Activated naive CD8-positive, alpha-beta T cell treated with anti-CD3 and anti-CD28 coated beads for 36 hours (primary cell): ENCODE data around the gene B4GALT2. TPM values are rescaled to one million over a fixed set of nuclear protein-coding genes. Genes with fewer than 3 reads are reported as not detected.

Experiments used
- DNase-seq: peaks from one replicate; pipeline ENCODE4 v3.0.0; 2021
- H3K27ac Mint-ChIP-seq: one replicate; pipeline ENCODE4 v1.8.0; 2022; ENCODE audit warnings: mild to moderate bottlenecking, moderate library complexity, mixed read lengths
- H3K27me3 Mint-ChIP-seq: one replicate; pipeline ENCODE4 v1.8.0; 2022; ENCODE audit warnings: mild to moderate bottlenecking, mixed read lengths
- H3K36me3 Mint-ChIP-seq: one replicate; pipeline ENCODE4 v1.8.0; 2021; ENCODE audit warnings: mild to moderate bottlenecking, mixed read lengths
- H3K4me1 Mint-ChIP-seq: one replicate; pipeline ENCODE4 v1.8.0; 2021; ENCODE audit warnings: mixed read lengths
- H3K4me3 Mint-ChIP-seq: one replicate; pipeline ENCODE4 v1.8.0; 2022; ENCODE audit warnings: mild to moderate bottlenecking, moderate library complexity, mixed read lengths
- H3K9me3 Mint-ChIP-seq: one replicate; pipeline ENCODE4 v1.8.0; 2022; ENCODE audit warnings: mixed read lengths
- total RNA-seq, 2 experiments: library from RNA; stranded (reverse); gene quantifications; one replicate each; pipeline ENCODE4 v1.2.3, GENCODE V29; 2021

The B4GALT2 gene
- total RNA-seq, 2 experiments from 2014 or later = 38.5 to 41.6 TPM

GRCh38 chr1:43957407-43958040 lies 21.5 kb upstream of the B4GALT2 start:
- no peaks in the 10 kb centered on the region for H3K9me3 Mint-ChIP-seq

GRCh38 chr1:43958351-43959255 lies 20.4 kb upstream of the B4GALT2 start:
- H3K4me3 Mint-ChIP-seq = no peak overlapping the region

More at GRCh38 chr1:43957407-43958040, 21.5 kb upstream of the B4GALT2 start:
- DNase-seq = no peak
- no peak overlapping the region for H3K27ac Mint-ChIP-seq
- H3K27me3 Mint-ChIP-seq = no peaks in the 10 kb centered on the region
- H3K36me3 Mint-ChIP-seq = peaks cover 9% of the 10 kb centered on the region
- H3K4me3 Mint-ChIP-seq = no peak overlapping the region
- H3K4me1 Mint-ChIP-seq = no peaks in the 10 kb centered on the region

GRCh38 chr1:43960798-43961197 lies 18.2 kb upstream of the B4GALT2 start:
- no peaks in the 10 kb centered on the region for H3K4me1 Mint-ChIP-seq
- H3K4me3 Mint-ChIP-seq = no peak overlapping the region
- peaks cover 9% of the 10 kb centered on the region for H3K36me3 Mint-ChIP-seq
- H3K27me3 Mint-ChIP-seq = no peaks in the 10 kb centered on the region
- no peak overlapping the region for H3K27ac Mint-ChIP-seq
- H3K9me3 Mint-ChIP-seq = no peaks in the 10 kb centered on the region
- DNase-seq = no peak

More at GRCh38 chr1:43958351-43959255, 20.4 kb upstream of the B4GALT2 start:
- no peaks in the 10 kb centered on the region for H3K4me1 Mint-ChIP-seq
- H3K36me3 Mint-ChIP-seq = peaks cover 9% of the 10 kb centered on the region
- H3K27me3 Mint-ChIP-seq = no peaks in the 10 kb centered on the region
- H3K27ac Mint-ChIP-seq = no peak overlapping the region
- no peak for DNase-seq
- H3K9me3 Mint-ChIP-seq = no peaks in the 10 kb centered on the region

- H3K4me1 Mint-ChIP-seq = no peaks in the 10 kb centered on the region
- no peaks in the 10 kb centered on the region for H3K27me3 Mint-ChIP-seq
- H3K36me3 Mint-ChIP-seq = peaks cover 9% of the 10 kb centered on the region
- H3K9me3 Mint-ChIP-seq = no peaks in the 10 kb centered on the region
- H3K4me3 Mint-ChIP-seq = no peak overlapping the region
- DNase-seq = no peak
- H3K27ac Mint-ChIP-seq = no peak overlapping the region
These were observed 17.3 kb upstream of the B4GALT2 start for GRCh38 chr1:43961692-43962091.

GRCh38 chr1:43962324-43962723 lies 16.7 kb upstream of the B4GALT2 start:
- H3K27ac Mint-ChIP-seq = no peak overlapping the region
- no peaks in the 10 kb centered on the region for H3K9me3 Mint-ChIP-seq
- no peak overlapping the region for H3K4me3 Mint-ChIP-seq
- peaks cover 9% of the 10 kb centered on the region for H3K36me3 Mint-ChIP-seq
- no peak for DNase-seq
- H3K27me3 Mint-ChIP-seq = no peaks in the 10 kb centered on the region
- H3K4me1 Mint-ChIP-seq = no peaks in the 10 kb centered on the region

GRCh38 chr1:43963006-43963405 lies 16.0 kb upstream of the B4GALT2 start:
- Mint-ChIP-seq H3K9me3 (no peaks in the 10 kb centered on the region), H3K36me3 (peaks cover 11% of the 10 kb centered on the region), H3K4me1 (no peaks in the 10 kb centered on the region), H3K27me3 (no peaks in the 10 kb centered on the region), H3K4me3 (no peak overlapping the region), H3K27ac (no peak overlapping the region)
- DNase-seq = no peak

GRCh38 chr1:43963890-43964289 lies 15.1 kb upstream of the B4GALT2 start:
- no peaks in the 10 kb centered on the region for H3K27me3 Mint-ChIP-seq
- no peak overlapping the region for H3K4me3 Mint-ChIP-seq
- H3K36me3 Mint-ChIP-seq = peaks cover 8% of the 10 kb centered on the region
- H3K9me3 Mint-ChIP-seq = no peaks in the 10 kb centered on the region
- H3K27ac Mint-ChIP-seq = no peak overlapping the region
- no peaks in the 10 kb centered on the region for H3K4me1 Mint-ChIP-seq
- no peak for DNase-seq

- H3K4me1 Mint-ChIP-seq = peaks cover 4% of the 10 kb centered on the region
- no peak overlapping the region for H3K4me3 Mint-ChIP-seq
These were observed 13.7 kb upstream of the B4GALT2 start for GRCh38 chr1:43965316-43965715.

GRCh38 chr1:43968348-43968948 lies 10.6 kb upstream of the B4GALT2 start:
- Mint-ChIP-seq H3K4me1 (peaks cover 18% of the 10 kb centered on the region), H3K27me3 (no peaks in the 10 kb centered on the region), H3K27ac (no peak overlapping the region), H3K9me3 (no peaks in the 10 kb centered on the region), H3K4me3 (no peak overlapping the region), H3K36me3 (peaks cover 16% of the 10 kb centered on the region)
- no peak for DNase-seq

More at GRCh38 chr1:43965316-43965715, 13.7 kb upstream of the B4GALT2 start:
- Mint-ChIP-seq H3K27ac (no peak overlapping the region), H3K27me3 (no peaks in the 10 kb centered on the region), H3K9me3 (no peaks in the 10 kb centered on the region), H3K36me3 (peaks cover 10% of the 10 kb centered on the region)
- no peak for DNase-seq

GRCh38 chr1:43969416-43969745 lies 9.6 kb upstream of the B4GALT2 start:
- H3K27ac Mint-ChIP-seq = no peak overlapping the region

GRCh38 chr1:43969746-43970466 lies 9.1 kb upstream of the B4GALT2 start, which contains the start of gene DPH2:
TSS of gene DPH2 (plus strand) at chr1:43970010. CDS start at chr1:43970176, 166 bp downstream.
- Mint-ChIP-seq H3K36me3 (peaks cover 22% of the 10 kb centered on the region), H3K27ac (peak within 1 kb of the TSS; percentile 88), H3K9me3 (no peaks in the 10 kb centered on the region), H3K4me1 (peaks cover 27% of the 10 kb centered on the region), H3K4me3 (peak within 1 kb of the TSS; percentile 93), H3K27me3 (no peaks in the 10 kb centered on the region)
- peak; percentile 92 for DNase-seq

More at GRCh38 chr1:43969416-43969745, 9.6 kb upstream of the B4GALT2 start:
- DNase-seq = no peak
- Mint-ChIP-seq H3K36me3 (peaks cover 22% of the 10 kb centered on the region), H3K4me1 (peaks cover 26% of the 10 kb centered on the region), H3K4me3 (peak overlapping the region; percentile 64), H3K27me3 (no peaks in the 10 kb centered on the region), H3K9me3 (no peaks in the 10 kb centered on the region)

- H3K4me3 Mint-ChIP-seq = peak overlapping the region; percentile 93
- DNase-seq = no peak
- peaks cover 27% of the 10 kb centered on the region for H3K4me1 Mint-ChIP-seq
- no peaks in the 10 kb centered on the region for H3K27me3 Mint-ChIP-seq
- H3K27ac Mint-ChIP-seq = peak overlapping the region; percentile 88
- peaks cover 22% of the 10 kb centered on the region for H3K36me3 Mint-ChIP-seq
- H3K9me3 Mint-ChIP-seq = no peaks in the 10 kb centered on the region
These were observed 8.5 kb upstream of the B4GALT2 start for GRCh38 chr1:43970502-43970901.

GRCh38 chr1:43970911-43971310 lies 8.1 kb upstream of the B4GALT2 start:
- H3K4me3 Mint-ChIP-seq = peak overlapping the region; percentile 93
- peaks cover 24% of the 10 kb centered on the region for H3K36me3 Mint-ChIP-seq
- H3K27ac Mint-ChIP-seq = no peak overlapping the region
- H3K27me3 Mint-ChIP-seq = no peaks in the 10 kb centered on the region
- DNase-seq = no peak
- H3K9me3 Mint-ChIP-seq = no peaks in the 10 kb centered on the region
- H3K4me1 Mint-ChIP-seq = peaks cover 29% of the 10 kb centered on the region

GRCh38 chr1:43971336-43971980 lies 7.6 kb upstream of the B4GALT2 start:
- H3K4me1 Mint-ChIP-seq = peaks cover 34% of the 10 kb centered on the region
- no peak overlapping the region for H3K27ac Mint-ChIP-seq
- no peaks in the 10 kb centered on the region for H3K9me3 Mint-ChIP-seq
- no peaks in the 10 kb centered on the region for H3K27me3 Mint-ChIP-seq
- peaks cover 28% of the 10 kb centered on the region for H3K36me3 Mint-ChIP-seq
- peak overlapping the region; percentile 93 for H3K4me3 Mint-ChIP-seq
- DNase-seq = no peak
